B cell (primary cell): ENCODE measurements around the gene RAMAC. TPM values are rescaled to one million over a fixed set of nuclear protein-coding genes. Genes with fewer than 3 reads are reported as not detected.
"Not testable (repeated sequence)": the region's sequence is repeated elsewhere in the genome, so short reads cannot be mapped to it uniquely, and the experiment has no call there.

Experiments used
- ATAC-seq: fragments of 200-7000 bp; cut with Tn5 transposase; one replicate; pipeline ENCODE4 v1.10.0; 2021; ENCODE audit warnings: low read depth, mild to moderate bottlenecking, moderate number of reproducible peaks, moderate library complexity
- CTCF ChIA-PET: fragments of 350-600 bp; sonication (Branson Sonifier 250); formaldehyde crosslinking; loops from one replicate; lab custom pipeline; 2021; ENCODE audit warnings: antibody characterized with exemption, inconsistent platforms; lab: Charles Lee
- POLR2A ChIA-PET: fragments of 350-600 bp; sonication (Branson Sonifier 250); formaldehyde crosslinking; loops from one replicate; lab custom pipeline; 2021; ENCODE audit warnings: antibody characterized with exemption; lab: Charles Lee
- DNase-seq: peaks from one replicate; pipeline ENCODE4 v3.0.0; 2013
- H2AFZ ChIP-seq: 2 replicates; pipeline ENCODE4 v1.6.1; 2012; ENCODE audit warnings: mild to moderate bottlenecking, low read depth, low read length; ENCODE audit not compliant: insufficient read depth, poor library complexity, severe bottlenecking
- H3K27ac ChIP-seq, 2 donors: 1 replicate in 1 of 2; 2 replicates in 1 of 2; pipeline ENCODE4 v1.5.1; 2012 to 2013; ENCODE audit warnings: low read length in 2 of 2, mild to moderate bottlenecking in 2 of 2, moderate library complexity in 1 of 2
- H3K27me3 ChIP-seq, 4 experiments: fragments of 200-600 bp in 1 of 4; sonication (generic) in 1 of 4; replicated peaks in 1 of 4; 1 replicate in 2 of 4; 2 replicates in 2 of 4; pipeline versions ENCODE4 v1.6.1 to v1.7.0; 2013 to 2016; ENCODE audit warnings: low read length in 3 of 4, mild to moderate bottlenecking in 2 of 4, mixed read lengths in 1 of 4, moderate library complexity in 1 of 4; ENCODE audit not compliant: insufficient read depth in 4 of 4, control insufficient read depth in 3 of 4; ENCODE audit errors: control extremely low read depth in 1 of 4
- H3K36me3 ChIP-seq, 2 experiments: replicated peaks in 1 of 2; 1 replicate in 1 of 2; 2 replicates in 1 of 2; pipeline versions ENCODE4 v1.6.1 to v1.7.1; 2013; ENCODE audit warnings: low read length in 1 of 2; ENCODE audit not compliant: insufficient read depth in 2 of 2, control insufficient read depth in 1 of 2; ENCODE audit errors: control extremely low read depth in 1 of 2, extremely low read depth in 1 of 2
- H3K4me1 ChIP-seq, 2 donors: fragments of 200-600 bp in 1 of 2; sonication (generic) in 1 of 2; 1 replicate in 1 of 2; 2 replicates in 1 of 2; pipeline versions ENCODE4 v1.5.1 to v1.6.1; 2013 to 2017; ENCODE audit warnings: low read length in 2 of 2; ENCODE audit not compliant: control insufficient read depth in 2 of 2, insufficient read depth in 2 of 2
- H3K4me2 ChIP-seq: replicated peaks from 2 replicates; pipeline ENCODE3; 2012; ENCODE audit warnings: mild to moderate bottlenecking, low read depth, low read length; ENCODE audit not compliant: poor library complexity, severe bottlenecking
- H3K4me3 ChIP-seq, 5 experiments: fragments of 200-600 bp in 1 of 5; sonication (generic) in 1 of 5; 1 replicate in 3 of 5; 2 replicates in 2 of 5; pipeline versions ENCODE4 v1.5.1 to v1.7.0; 2011 to 2016; ENCODE audit warnings: low read length in 4 of 5, mild to moderate bottlenecking in 4 of 5, low read depth in 2 of 5, control low read depth in 1 of 5, moderate library complexity in 1 of 5; ENCODE audit not compliant: insufficient read depth in 1 of 5; ENCODE audit errors: control extremely low read depth in 1 of 5, extremely low read depth in 1 of 5
- H3K79me2 ChIP-seq: fragments of 200-600 bp; sonication (generic); one replicate; pipeline ENCODE4 v1.6.0; 2016; ENCODE audit warnings: low read length; ENCODE audit not compliant: control insufficient read depth, insufficient read depth
- H3K9ac ChIP-seq: fragments of 200-600 bp; sonication (generic); 2 replicates; pipeline ENCODE4 v1.6.1; 2017; ENCODE audit warnings: mild to moderate bottlenecking, low read length, moderate library complexity
- H3K9me3 ChIP-seq, 3 donors: one replicate each; pipeline versions ENCODE4 v1.6.1 to v1.7.1; 2013; ENCODE audit warnings: low read length in 2 of 3; ENCODE audit not compliant: control insufficient read depth in 2 of 3, insufficient read depth in 1 of 3; ENCODE audit errors: control extremely low read depth in 1 of 3
- H4K20me1 ChIP-seq: 2 replicates; pipeline ENCODE4 v1.6.0; 2012; ENCODE audit warnings: mild to moderate bottlenecking, low read length; ENCODE audit not compliant: insufficient read depth, control insufficient read depth, poor library complexity, severe bottlenecking
- H3K27ac Mint-ChIP-seq: one replicate; pipeline ENCODE4 v1.8.0; 2021; ENCODE audit warnings: mixed read lengths
- H3K27me3 Mint-ChIP-seq: one replicate; pipeline ENCODE4 v1.8.0; 2021; ENCODE audit warnings: mixed read lengths
- H3K4me1 Mint-ChIP-seq: one replicate; pipeline ENCODE4 v1.8.0; 2021; ENCODE audit warnings: mixed read lengths
- H3K4me3 Mint-ChIP-seq: one replicate; pipeline ENCODE4 v1.8.0; 2021; ENCODE audit warnings: mixed read lengths
- H3K9me3 Mint-ChIP-seq: one replicate; pipeline ENCODE4 v1.8.0; 2022; ENCODE audit warnings: mixed read lengths; ENCODE audit not compliant: insufficient read depth
- EZH2 ChIP-seq: IDR thresholded peaks from 2 replicates; pipeline ENCODE4 v1.6.1; 2012; ENCODE audit warnings: borderline replicate concordance, low read depth, mild to moderate bottlenecking, moderate library complexity, low read length; ENCODE audit not compliant: insufficient read depth, poor library complexity, severe bottlenecking
- WGBS: methylation state at CpG from one replicate; pipeline ENCODE4 v1.1.5; 2013; ENCODE audit warnings: missing lambda C conversion rate; ENCODE audit not compliant: insufficient coverage; 5-methylcytosine and 5-hydroxymethylcytosine counted together
- intact Hi-C: fragments of 100-400 bp; cut with micrococcal nuclease; formaldehyde crosslinking; loops from one replicate; pipeline ENCODE4 v1.10.0; 2022
- polyA plus RNA-seq: library from polyadenylated mRNA; depleted of rRNA; stranded (reverse); fragments of >200 nt; gene quantifications from 2 replicates; pipeline ENCODE4 v1.2.3, GENCODE V29; 2012
- total RNA-seq, 2 donors: library from RNA; stranded (reverse); fragments of 120-200 nt in 1 of 2; gene quantifications; 1 replicate in 1 of 2; 2 replicates in 1 of 2; pipeline versions ENCODE4 v1.2.3 to v1.2.4, GENCODE V29; 2013 to 2022
- TF ChIP-seq, protein P1 (sequence below): fragments of 200-600 bp; IDR thresholded peaks from one replicate; pipeline ENCODE4 v1.8.0; 2022; ENCODE audit warnings: antibody characterized with exemption, mild to moderate bottlenecking

RAMAC gene
- total and polyA plus RNA-seq, 2 donors (not counting 1 experiment from before 2014, with no cell fraction given), result 7.7 to 20.2 TPM

DNA sequence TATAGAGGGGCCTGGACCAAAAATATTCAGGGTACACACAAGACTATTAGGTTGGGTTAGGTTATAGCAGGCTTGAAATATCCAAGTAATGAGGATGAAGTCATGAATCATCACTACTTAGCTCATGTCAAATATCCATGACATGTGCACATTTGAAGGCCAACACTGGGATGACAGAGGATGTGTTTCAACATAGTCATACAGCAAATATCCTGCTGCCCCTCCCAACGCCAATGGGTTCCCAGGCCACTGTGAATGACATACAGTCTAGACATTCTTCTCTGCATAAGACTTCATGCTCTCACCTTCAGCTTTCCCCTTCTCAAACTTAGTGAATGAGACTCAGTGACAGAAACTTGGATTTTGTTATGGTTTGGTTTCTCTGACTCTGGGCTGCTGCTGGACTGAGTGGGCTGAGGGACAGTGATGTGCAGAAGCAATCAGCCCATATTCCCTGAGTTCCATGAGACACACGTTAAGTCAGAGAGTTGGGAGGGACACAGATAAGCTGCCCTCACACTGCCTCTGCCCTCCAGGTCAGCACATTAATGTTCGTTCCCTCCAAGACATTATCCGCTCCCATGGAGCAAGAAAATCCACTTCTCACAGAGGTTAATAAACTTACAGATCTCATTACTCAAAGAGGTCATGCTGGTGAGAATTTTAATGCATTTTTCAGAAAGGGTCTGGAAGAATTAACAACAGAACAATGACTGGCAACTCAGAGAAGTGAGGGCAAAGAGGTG is 48.9 kb upstream of the RAMAC start:
- Histone ChIP-seq H3K9ac (no peak overlapping the region), H3K4me1 (no peaks in the 10 kb centered on the region), H3K27me3 (no peaks in the 10 kb centered on the region), H3K4me2 (no peak overlapping the region), H4K20me1 (no peaks in the 10 kb centered on the region), H3K79me2 (no peaks in the 10 kb centered on the region), H3K9me3 (no peaks in the 10 kb centered on the region), H3K4me3 (no peak overlapping the region), H3K36me3 (no peaks in the 10 kb centered on the region), H2AFZ (no peak overlapping the region), H3K27ac (no peak overlapping the region)
- peaks cover 12% of the 10 kb centered on the region for H3K27me3 Mint-ChIP-seq
- H3K4me3 Mint-ChIP-seq, result no peak overlapping the region
- intact Hi-C loops, result no loop called here
- H3K4me1 Mint-ChIP-seq, result no peaks in the 10 kb centered on the region
- ChIA-PET POLR2A (no interaction called here), CTCF (no interaction called here)
- 88% methylated on average over 1 of the region's 4 CpGs for WGBS
- no peak overlapping the region for H3K27ac Mint-ChIP-seq
- no peak for DNase-seq
- no peak for TF ChIP-seq EZH2
- TF ChIP-seq, protein P1, sequence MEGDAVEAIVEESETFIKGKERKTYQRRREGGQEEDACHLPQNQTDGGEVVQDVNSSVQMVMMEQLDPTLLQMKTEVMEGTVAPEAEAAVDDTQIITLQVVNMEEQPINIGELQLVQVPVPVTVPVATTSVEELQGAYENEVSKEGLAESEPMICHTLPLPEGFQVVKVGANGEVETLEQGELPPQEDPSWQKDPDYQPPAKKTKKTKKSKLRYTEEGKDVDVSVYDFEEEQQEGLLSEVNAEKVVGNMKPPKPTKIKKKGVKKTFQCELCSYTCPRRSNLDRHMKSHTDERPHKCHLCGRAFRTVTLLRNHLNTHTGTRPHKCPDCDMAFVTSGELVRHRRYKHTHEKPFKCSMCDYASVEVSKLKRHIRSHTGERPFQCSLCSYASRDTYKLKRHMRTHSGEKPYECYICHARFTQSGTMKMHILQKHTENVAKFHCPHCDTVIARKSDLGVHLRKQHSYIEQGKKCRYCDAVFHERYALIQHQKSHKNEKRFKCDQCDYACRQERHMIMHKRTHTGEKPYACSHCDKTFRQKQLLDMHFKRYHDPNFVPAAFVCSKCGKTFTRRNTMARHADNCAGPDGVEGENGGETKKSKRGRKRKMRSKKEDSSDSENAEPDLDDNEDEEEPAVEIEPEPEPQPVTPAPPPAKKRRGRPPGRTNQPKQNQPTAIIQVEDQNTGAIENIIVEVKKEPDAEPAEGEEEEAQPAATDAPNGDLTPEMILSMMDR, result no peak
- no peak for ATAC-seq
- H3K9me3 Mint-ChIP-seq, result no peaks in the 10 kb centered on the region

- WGBS, result 97% methylated on average over 4 of the region's 5 CpGs
- Histone ChIP-seq H3K36me3 (no peaks in the 10 kb centered on the region), H3K4me3 (no peak overlapping the region), H3K4me2 (no peak overlapping the region), H4K20me1 (no peaks in the 10 kb centered on the region), H3K9ac (no peak overlapping the region), H3K79me2 (no peaks in the 10 kb centered on the region), H3K27ac (no peak overlapping the region), H2AFZ (no peak overlapping the region), H3K4me1 (no peaks in the 10 kb centered on the region), H3K27me3 (no peaks in the 10 kb centered on the region), H3K9me3 (no peaks in the 10 kb centered on the region)
- no peak overlapping the region for H3K4me3 Mint-ChIP-seq
- H3K27me3 Mint-ChIP-seq, result peaks cover 12% of the 10 kb centered on the region
- no peaks in the 10 kb centered on the region for H3K9me3 Mint-ChIP-seq
- no peaks in the 10 kb centered on the region for H3K4me1 Mint-ChIP-seq
- POLR2A ChIA-PET, result no interaction called here
- H3K27ac Mint-ChIP-seq, result no peak overlapping the region
- DNase-seq (no peak), ATAC-seq (no peak)
- CTCF ChIA-PET, result no interaction called here
- intact Hi-C loops, result no loop called here
- TF ChIP-seq, protein P1, result no peak
- no peak for TF ChIP-seq EZH2
Observed at GRCh38 chr15:82937712-82938058, 48.3 kb upstream of the RAMAC start.

GRCh38 chr15:82939678-82940077 is 46.3 kb upstream of the RAMAC start:
- H3K4me3 Mint-ChIP-seq, DNase-seq, H4K20me1 ChIP-seq, H3K4me1 Mint-ChIP-seq, intact Hi-C loops, H3K4me2 ChIP-seq, CTCF ChIA-PET, ATAC-seq, H3K4me3 ChIP-seq, H3K9ac ChIP-seq, POLR2A ChIA-PET, H3K9me3 Mint-ChIP-seq, H2AFZ ChIP-seq, H3K27ac Mint-ChIP-seq, H3K9me3 ChIP-seq, H3K4me1 ChIP-seq, H3K27me3 ChIP-seq, H3K36me3 ChIP-seq, H3K27ac ChIP-seq, H3K79me2 ChIP-seq: not testable (repeated sequence)
- peaks cover 12% of the 10 kb centered on the region for H3K27me3 Mint-ChIP-seq
- WGBS, result 95% methylated on average over 4 of the region's 6 CpGs
